HK-2 (cell line): ENCODE measurements around the gene CDK10.
"Not testable (repeated sequence)": the region's sequence is repeated elsewhere in the genome, so short reads cannot be mapped to it uniquely, and the experiment has no call there.

Experiments used
- DNase-seq: peaks from one replicate; pipeline ENCODE4 v3.0.0-alpha.2; 2018; ENCODE audit not compliant: unreplicated experiment

CDK10 gene

GRCh38 chr16:89686520-89687091 is at the start of gene CDK10:
TSS of gene CDK10 (plus strand) at chr16:89686689. CDS start at chr16:89686711, 22 bp downstream.
- DNase-seq, result peak; percentile 93

- no peak for DNase-seq
Measured at GRCh38 chr16:89637379-89637778, 49.1 kb upstream of the CDK10 start.

- no peak for DNase-seq
Measured at GRCh38 chr16:89638455-89638854, 48.0 kb upstream of the CDK10 start.

- no peak for DNase-seq
Measured at GRCh38 chr16:89639385-89639784, 47.1 kb upstream of the CDK10 start.

GRCh38 chr16:89641458-89642119 is 44.9 kb upstream of the CDK10 start:
- DNase-seq, result no peak

GRCh38 chr16:89642574-89642973 is 43.9 kb upstream of the CDK10 start:
- no peak for DNase-seq

GRCh38 chr16:89643769-89644300 is 42.7 kb upstream of the CDK10 start:
- no peak for DNase-seq

- no peak for DNase-seq
Measured at GRCh38 chr16:89645122-89645521, 41.4 kb upstream of the CDK10 start.

GRCh38 chr16:89646270-89646669 is 40.2 kb upstream of the CDK10 start:
- DNase-seq, result no peak

- DNase-seq, result no peak
Measured at GRCh38 chr16:89646906-89647305, 39.6 kb upstream of the CDK10 start.

GRCh38 chr16:89651584-89651983 is 34.9 kb upstream of the CDK10 start:
- no peak for DNase-seq

- DNase-seq, result no peak
Measured at GRCh38 chr16:89653656-89654295, 32.7 kb upstream of the CDK10 start.

- DNase-seq, result no peak
Measured at GRCh38 chr16:89655062-89655643, 31.3 kb upstream of the CDK10 start.

- no peak for DNase-seq
Measured at GRCh38 chr16:89656435-89657121, 29.9 kb upstream of the CDK10 start.

GRCh38 chr16:89657442-89658220 is 28.9 kb upstream of the CDK10 start, which contains the start of the genes CHMP1A and SPATA33:
TSS of gene CHMP1A (minus strand) at chr16:89657708. CDS start at chr16:89657588, 120 bp downstream.
TSS of gene SPATA33 (plus strand) at chr16:89657836. CDS start at chr16:89657912, 76 bp downstream.
- DNase-seq, result peak; percentile 92

GRCh38 chr16:89658221-89658879 is 28.1 kb upstream of the CDK10 start:
- peak; percentile 47 for DNase-seq

GRCh38 chr16:89660146-89660545 is 26.3 kb upstream of the CDK10 start:
- no peak for DNase-seq

GRCh38 chr16:89661215-89661614 is 25.3 kb upstream of the CDK10 start:
- DNase-seq, result no peak

GRCh38 chr16:89664238-89664637 is 22.3 kb upstream of the CDK10 start:
- not testable (repeated sequence) for DNase-seq

- DNase-seq, result not testable (repeated sequence)
Measured at GRCh38 chr16:89667000-89667399, 19.5 kb upstream of the CDK10 start.
